Activated CD4-positive, CD25-positive, alpha-beta regulatory T cell treated with anti-CD3 and anti-CD28 coated beads, Interleukin-2, amount 50 U/mL, for 16 hours (primary cell): ENCODE measurements around the gene PDRG1.
"Not testable (repeated sequence)": the region's sequence is repeated elsewhere in the genome, so short reads cannot be mapped to it uniquely, and the experiment has no call there.

Experiments
- DNase-seq: peaks from one replicate; pipeline ENCODE4 v3.0.0-alpha.2; 2020; ENCODE audit warnings: low read depth, low spot score

PDRG1 gene

GRCh38 chr20:31926493-31926892 is 25.4 kb downstream of the PDRG1 start:
- DNase-seq: no peak

GRCh38 chr20:31925631-31926030 is 26.2 kb downstream of the PDRG1 start:
- no peak for DNase-seq

- no peak for DNase-seq
These were observed 27.3 kb downstream of the PDRG1 start for GRCh38 chr20:31924561-31924960.

- DNase-seq: no peak
These were observed 28.2 kb downstream of the PDRG1 start for GRCh38 chr20:31923388-31924331.

GRCh38 chr20:31922588-31922987 is 29.3 kb downstream of the PDRG1 start:
- DNase-seq: no peak

GRCh38 chr20:31922181-31922580 is 29.7 kb downstream of the PDRG1 start:
- DNase-seq: no peak

- not testable (repeated sequence) for DNase-seq
These were observed 30.4 kb downstream of the PDRG1 start for GRCh38 chr20:31921480-31921879.

- no peak for DNase-seq
These were observed 31.5 kb downstream of the PDRG1 start for GRCh38 chr20:31920275-31920855.

GRCh38 chr20:31919410-31920155 is 32.3 kb downstream of the PDRG1 start:
- no peak for DNase-seq

- DNase-seq: no peak
These were observed 33.3 kb downstream of the PDRG1 start for GRCh38 chr20:31918466-31919105.

- DNase-seq: not testable (repeated sequence)
These were observed 33.9 kb downstream of the PDRG1 start for GRCh38 chr20:31917962-31918412.

- no peak for DNase-seq
These were observed 35.1 kb downstream of the PDRG1 start for GRCh38 chr20:31916708-31917107.

GRCh38 chr20:31915491-31916280 is 36.2 kb downstream of the PDRG1 start:
- no peak for DNase-seq

GRCh38 chr20:31914170-31914569 is 37.7 kb downstream of the PDRG1 start:
- DNase-seq: no peak

GRCh38 chr20:31913431-31914157 is 38.3 kb downstream of the PDRG1 start:
- DNase-seq: no peak

GRCh38 chr20:31910071-31910803 is 41.6 kb downstream of the PDRG1 start:
- no peak for DNase-seq

- DNase-seq: no peak
These were observed 42.4 kb downstream of the PDRG1 start for GRCh38 chr20:31909253-31910070.

GRCh38 chr20:31908424-31908823 is 43.4 kb downstream of the PDRG1 start:
- no peak for DNase-seq

- no peak for DNase-seq
These were observed 43.8 kb downstream of the PDRG1 start for GRCh38 chr20:31908016-31908415.
